CD1c-positive myeloid dendritic cell (primary cell): Measurements from ENCODE around the gene OR8D2.
"Not testable (repeated sequence)": the region's sequence is repeated elsewhere in the genome, so short reads cannot be mapped to it uniquely, and the experiment has no call there.

ENCODE experiments used
- DNase-seq: peaks from one replicate; pipeline ENCODE4 v3.0.0-alpha.2; 2016; ENCODE audit errors: extremely low spot score

OR8D2 gene

DNA sequence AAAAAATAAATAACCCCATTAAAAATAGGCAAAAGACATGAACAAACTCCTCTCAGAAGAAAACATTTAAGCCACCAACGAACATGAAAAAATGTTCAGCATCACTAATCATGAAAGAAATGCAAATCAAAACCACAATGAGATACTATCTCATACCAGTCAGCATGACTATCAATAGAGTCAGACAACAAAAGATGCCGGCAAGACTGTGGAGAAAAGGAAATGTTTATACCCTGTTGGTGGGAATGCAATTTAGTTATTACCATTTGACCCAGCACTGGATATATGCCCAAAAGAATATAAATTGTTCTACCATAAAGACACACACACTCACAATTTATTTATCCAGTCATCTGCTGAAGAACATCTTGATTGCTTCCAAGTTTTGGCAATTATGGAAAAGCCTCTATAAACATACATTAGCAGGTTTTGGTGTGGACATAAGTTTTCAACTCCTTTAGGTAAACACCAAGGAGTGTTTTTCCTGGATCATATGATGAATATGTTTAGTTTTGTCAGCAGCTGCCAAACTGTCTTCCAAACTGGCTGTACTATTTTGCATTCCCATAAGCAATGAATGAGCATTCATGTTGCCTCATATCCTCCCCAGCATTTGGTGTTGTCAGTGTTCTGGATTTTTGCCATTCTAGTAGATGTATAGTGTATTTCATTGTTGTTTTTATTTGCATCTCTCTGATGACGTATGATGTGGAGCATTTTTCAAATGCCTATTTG is 34.2 kb downstream of the OR8D2 start:
- no peak for DNase-seq

DNA sequence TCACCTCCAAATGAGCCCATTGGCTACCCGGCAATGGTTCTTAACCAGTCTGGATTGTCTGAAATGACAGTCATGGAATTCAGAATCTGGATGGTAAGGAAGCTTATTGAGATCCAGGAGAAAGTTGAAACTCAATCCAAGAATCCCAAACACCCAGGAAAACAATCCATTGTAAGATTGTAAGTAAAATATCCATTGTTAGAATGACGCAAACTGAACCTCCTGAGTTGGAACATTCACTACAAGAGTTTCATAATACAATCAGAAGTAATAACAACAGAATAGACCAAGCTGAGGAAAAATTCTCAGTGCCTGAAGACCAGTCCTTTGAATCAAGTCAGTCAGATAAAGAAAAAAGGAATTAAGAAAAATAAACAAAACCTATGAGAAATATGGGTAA is 41.7 kb downstream of the OR8D2 start:
- DNase-seq: no peak

DNA sequence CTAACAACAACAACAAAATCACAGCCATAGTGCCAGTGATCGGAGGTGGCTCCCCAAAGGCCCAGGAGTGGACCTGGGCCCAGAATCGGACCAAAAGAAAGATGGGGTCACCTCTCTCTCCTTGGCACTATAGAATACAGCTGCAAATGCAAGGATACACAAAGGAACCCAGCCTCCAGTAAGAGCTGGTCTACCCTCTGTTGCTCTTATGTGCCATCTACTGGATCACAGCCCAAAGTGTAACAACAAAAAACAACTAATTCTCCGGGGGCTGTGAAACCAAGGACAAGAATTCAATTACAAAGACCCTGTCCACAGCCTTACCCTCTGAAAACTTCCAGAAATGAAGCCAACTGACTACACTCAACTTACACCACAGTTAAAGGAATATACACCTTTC is 42.2 kb downstream of the OR8D2 start:
- no peak for DNase-seq

DNA sequence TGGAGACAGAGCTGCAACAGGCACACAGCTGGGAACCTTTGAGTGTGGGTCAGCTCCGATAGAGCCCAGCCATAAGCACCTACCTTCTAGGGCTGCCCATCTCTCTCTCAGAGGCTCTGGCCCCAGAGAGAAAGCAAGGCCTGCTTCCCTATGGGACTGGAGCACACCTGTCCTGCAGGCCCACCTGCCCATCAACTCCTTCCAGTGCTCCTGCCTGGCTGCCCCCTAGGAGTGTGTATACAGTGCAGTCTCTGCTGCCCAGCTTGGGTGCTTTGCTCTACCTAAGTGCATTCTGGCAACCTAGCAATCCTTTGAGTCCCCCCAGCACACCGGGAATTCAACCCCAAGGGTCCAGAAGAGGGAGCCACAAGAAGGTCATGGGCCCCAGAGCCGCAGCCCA is 42.8 kb downstream of the OR8D2 start:
- no peak for DNase-seq

DNA sequence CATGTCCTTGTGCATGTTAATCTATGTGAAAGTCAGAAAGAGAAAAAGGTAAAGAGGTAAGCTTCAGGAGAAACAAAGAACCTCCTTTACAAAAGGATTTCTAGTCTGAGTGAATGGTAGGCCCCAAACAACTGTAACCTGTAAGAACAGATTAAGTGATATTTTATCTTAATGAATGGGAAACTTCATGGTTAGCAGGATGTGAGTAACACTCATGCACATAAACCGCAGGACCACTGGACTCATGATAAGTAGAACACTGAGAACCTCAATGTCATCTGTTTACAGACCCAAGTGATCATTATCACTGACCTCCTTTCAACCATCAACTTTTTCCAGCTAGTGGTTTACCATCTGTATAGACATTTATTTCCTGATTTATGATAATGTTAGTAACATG is 43.9 kb downstream of the OR8D2 start:
- no peak for DNase-seq

DNA sequence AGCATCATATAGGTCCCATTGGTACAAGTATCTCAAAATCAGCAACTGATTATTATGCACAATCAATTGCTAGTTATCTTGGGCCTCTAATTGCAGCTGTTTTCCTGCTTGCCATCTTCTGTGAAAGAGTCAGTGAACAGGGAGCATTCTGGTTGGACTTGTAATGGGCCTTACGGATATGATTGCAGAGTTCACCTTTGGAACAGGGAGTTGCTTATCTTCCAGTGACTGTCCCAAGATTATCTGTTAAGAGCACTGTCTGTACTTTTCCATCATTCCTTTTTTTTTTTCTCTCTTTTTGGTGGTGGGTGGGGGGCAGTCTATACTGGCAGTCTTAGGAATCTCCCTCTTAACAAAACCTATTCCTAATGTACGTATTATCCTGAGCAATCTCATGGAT is 46.0 kb downstream of the OR8D2 start:
- DNase-seq: no peak

DNA sequence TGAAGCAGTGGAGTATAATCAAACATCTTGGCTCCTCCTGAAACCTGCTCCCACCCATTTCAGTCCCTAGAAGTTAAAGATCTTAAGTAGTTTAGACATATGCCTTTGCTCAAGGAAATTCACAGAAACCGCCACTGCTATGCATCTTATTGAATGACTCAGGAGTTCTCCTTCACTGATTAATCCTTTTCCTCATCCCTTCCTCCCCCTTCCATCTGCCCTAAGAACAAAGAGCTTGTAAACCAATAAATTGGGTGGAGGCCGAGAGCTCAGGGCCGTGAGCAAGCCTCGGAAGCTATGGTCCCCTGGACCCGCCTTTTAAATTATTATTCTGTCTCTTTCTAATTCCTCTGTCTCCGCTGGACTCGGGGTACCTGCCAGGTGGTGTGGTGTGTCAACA is 49.1 kb downstream of the OR8D2 start:
- DNase-seq: not testable (repeated sequence)
